DOHH2 (cell line): Measurements from ENCODE around the gene KPNB1.

Experiments used
- EZH2phosphoT487 ChIP-seq: fragments of 200-600 bp; sonication (generic); IDR thresholded peaks from 2 replicates; pipeline ENCODE4 v1.6.1; 2017; ENCODE audit warnings: borderline replicate concordance, mild to moderate bottlenecking, antibody characterized with exemption, low read length, moderate library complexity, mixed read lengths
- TF ChIP-seq, protein P1 (sequence below): fragments of 200-600 bp; sonication (generic); IDR thresholded peaks from one replicate; pipeline ENCODE4 v1.5.1; 2014; ENCODE audit warnings: antibody characterized with exemption, mild to moderate bottlenecking, low read depth, low read length; ENCODE audit not compliant: poor library complexity, severe bottlenecking

- TF ChIP-seq, protein P1, sequence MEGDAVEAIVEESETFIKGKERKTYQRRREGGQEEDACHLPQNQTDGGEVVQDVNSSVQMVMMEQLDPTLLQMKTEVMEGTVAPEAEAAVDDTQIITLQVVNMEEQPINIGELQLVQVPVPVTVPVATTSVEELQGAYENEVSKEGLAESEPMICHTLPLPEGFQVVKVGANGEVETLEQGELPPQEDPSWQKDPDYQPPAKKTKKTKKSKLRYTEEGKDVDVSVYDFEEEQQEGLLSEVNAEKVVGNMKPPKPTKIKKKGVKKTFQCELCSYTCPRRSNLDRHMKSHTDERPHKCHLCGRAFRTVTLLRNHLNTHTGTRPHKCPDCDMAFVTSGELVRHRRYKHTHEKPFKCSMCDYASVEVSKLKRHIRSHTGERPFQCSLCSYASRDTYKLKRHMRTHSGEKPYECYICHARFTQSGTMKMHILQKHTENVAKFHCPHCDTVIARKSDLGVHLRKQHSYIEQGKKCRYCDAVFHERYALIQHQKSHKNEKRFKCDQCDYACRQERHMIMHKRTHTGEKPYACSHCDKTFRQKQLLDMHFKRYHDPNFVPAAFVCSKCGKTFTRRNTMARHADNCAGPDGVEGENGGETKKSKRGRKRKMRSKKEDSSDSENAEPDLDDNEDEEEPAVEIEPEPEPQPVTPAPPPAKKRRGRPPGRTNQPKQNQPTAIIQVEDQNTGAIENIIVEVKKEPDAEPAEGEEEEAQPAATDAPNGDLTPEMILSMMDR, result no peak
- TF ChIP-seq EZH2phosphoT487, result no peak
These were observed 66.1 kb downstream of the KPNB1 start for GRCh38 chr17:47715669-47716325.
